GM18873 (cell line): ENCODE results near the gene FLT4.
"Not testable (repeated sequence)": the region's sequence is repeated elsewhere in the genome, so short reads cannot be mapped to it uniquely, and the experiment has no call there.

Experiments
- ATAC-seq: cut with Tn5 transposase; IDR thresholded peaks from one replicate; pipeline ENCODE4 v1.9.1; 2021; ENCODE audit warnings: mild to moderate bottlenecking, moderate library complexity, moderate number of reproducible peaks; ENCODE audit not compliant: unreplicated experiment, low FRiP score

Gene FLT4

DNA sequence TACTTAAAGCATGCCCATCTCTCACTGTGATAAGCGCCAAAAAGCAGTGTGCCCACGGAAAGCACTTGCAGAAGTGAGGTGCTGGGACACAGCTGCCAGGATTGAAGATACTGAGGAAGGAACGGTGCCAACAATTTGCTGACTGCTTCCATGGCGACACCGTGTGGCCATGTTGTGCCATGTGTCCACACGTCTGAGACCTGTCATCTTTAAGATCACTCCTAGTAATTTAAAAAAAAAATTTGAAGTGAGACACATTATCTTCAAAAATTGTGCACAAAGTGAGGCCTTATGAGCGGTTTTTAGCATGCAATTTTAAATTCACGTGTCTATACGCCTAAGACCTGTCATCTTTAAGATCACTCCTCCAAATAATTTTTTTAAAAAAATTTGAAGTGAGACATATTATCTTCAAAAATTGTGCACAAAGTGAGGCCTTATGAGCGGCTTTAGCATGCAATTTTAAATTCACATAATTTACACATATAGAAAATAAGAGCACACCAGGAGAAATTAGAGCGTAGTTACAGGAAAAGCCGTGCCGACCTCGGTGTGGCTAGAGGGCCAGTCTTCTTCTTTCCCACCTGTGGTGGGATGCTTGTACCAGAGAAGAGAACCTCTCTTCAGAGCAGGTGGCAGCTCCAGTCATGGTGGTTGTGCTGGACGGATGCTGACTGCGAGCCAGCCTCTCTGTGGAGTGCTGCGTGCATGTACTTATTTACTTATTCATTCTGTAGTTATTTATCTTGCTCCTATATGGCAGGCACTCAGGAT, 21.4 kb upstream of the FLT4 start:
- ATAC-seq: no peak

GRCh38 chr5:180670157-180670556, 20.8 kb upstream of the FLT4 start:
- ATAC-seq: no peak

GRCh38 chr5:180669661-180670060, 20.3 kb upstream of the FLT4 start:
- no peak for ATAC-seq

DNA sequence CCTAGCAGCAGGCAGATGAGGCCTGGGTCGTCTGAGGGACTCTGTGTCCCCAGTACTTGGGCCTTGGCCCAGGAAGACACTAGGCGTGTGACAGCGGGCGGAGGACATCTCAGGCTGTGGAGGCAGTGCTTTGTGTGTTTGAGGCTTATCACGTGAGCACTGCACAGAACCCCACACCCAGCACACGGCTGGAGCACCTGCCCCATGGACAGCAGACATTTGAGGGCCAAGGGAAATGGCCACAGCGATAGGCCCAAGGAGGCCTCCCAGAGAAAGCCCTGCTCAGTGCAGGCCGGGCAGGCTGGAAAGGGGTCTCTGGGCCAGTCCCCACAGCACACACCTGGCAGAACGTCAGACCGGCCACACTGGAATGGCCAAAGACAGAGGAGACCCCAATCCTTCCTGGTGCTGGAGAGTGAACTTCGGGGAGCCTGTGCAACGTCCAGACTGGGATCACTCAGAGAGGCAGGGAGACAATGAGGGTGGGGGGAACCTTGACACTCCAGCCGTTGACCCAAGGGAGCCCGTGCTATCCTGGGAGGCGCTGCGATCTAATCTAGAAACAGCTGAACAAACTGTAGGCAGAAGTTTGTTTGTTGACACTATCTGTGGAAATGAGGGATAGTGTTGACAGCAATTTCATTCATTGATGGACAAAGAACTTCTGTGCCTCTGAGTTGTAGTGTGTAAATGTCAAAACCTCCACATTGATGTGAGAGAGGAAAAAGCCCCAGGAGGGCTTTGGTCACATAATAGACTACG, 19.6 kb upstream of the FLT4 start:
- no peak for ATAC-seq

- ATAC-seq: no peak
Measured at GRCh38 chr5:180666812-180667211, 17.4 kb upstream of the FLT4 start.

GRCh38 chr5:180665682-180666404, 16.4 kb upstream of the FLT4 start:
- ATAC-seq: no peak

DNA sequence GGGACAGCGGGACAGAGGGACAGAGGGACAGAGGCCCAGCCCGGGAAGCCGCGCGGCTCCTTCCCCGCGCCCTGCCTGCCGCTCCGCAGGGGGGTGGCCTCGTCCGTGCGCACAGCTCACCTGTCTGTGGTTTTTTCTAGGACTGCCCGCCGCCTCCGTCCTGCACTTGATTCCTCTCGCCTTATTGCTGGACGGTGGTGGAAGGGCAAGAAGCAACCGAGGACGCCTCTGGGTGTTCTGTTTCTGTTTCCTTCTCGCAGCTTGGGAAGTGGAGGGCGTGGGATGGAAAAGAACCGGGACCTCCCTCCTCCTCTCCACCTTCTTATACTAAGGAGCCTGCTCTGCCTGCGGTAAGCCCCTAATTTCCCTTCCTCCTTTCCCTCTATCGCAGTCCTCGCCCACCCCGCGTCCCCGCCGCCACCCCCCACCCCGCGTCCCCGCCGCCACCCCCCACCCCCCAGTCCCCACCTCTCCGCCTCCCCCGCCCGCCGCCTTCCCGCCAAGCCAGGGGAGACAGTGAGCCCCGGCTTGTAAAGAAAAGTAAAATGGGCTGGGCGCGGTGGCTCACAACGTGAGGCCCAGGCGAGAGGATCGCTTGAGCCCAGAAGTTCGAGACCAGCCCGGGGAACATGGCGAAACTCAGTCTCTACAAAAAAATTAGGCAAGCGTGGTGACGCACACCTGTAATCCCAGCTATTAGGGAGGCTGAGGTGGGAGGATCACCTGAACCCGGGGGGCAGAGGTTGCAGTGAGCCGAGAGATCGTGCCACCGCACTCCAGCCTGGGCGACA, 9.6 kb upstream of the FLT4 start:
- ATAC-seq: no peak

DNA sequence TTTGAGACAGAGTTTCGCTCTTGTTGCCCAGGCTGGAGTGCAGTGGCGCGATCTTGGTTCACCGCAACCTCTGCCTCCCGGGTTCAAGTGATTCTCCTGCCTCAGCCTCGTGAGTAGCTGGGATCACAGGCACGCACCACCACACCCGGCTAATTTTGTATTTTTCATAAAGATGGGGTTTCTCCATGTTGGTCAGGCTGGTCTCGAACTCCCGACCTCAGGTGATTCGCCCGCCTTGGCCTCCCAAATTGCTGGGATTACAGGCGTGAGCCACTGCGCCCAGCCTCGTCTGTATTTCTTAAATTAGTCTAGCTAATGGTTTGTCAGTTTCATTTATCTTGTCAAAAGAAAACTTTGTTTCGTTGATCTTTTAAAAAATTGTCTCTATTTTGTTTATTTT, 5.8 kb upstream of the FLT4 start:
- ATAC-seq: not testable (repeated sequence)

DNA sequence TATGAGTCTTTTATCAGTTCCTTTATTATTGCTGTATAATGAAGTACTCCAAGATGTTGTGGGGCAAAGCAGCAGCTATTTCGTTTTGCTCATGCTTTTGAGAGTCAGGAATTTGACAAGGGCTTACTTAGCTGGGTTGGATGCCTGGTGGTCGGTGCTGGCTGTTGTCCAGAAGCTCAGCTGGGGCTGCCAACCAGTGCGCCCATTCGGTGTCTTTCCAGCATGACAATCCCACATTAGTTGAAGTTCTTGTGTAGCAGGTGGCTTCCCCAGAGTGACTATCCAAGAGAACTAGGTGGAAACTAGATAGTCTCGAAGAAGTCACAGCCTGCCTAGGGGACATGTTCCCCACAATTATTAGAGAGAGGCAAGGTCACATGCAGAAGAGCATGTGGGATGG, 3.4 kb upstream of the FLT4 start:
- no peak for ATAC-seq

DNA sequence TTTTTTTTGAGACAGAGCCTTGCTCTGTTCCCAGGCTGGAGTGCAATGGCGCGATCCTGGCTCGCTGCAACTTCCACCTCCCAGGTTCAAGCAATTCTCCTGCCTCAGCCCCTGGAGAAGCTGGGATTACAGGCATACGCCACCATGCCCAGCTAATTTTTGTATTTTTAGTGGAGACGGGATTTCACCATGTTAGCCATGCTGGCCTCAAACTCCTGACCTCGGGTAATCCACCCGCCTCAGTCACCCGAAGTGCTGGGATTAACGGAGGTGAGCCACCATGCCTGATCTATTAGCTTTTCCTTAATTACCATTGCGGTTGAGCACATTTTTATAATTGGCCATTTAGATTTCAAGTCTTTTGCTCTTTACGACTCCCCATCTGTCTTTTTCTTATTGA, 2.9 kb upstream of the FLT4 start:
- no peak for ATAC-seq

- ATAC-seq: no peak
Measured at GRCh38 chr5:180648658-180649296, 623 bp downstream of the FLT4 start.

DNA sequence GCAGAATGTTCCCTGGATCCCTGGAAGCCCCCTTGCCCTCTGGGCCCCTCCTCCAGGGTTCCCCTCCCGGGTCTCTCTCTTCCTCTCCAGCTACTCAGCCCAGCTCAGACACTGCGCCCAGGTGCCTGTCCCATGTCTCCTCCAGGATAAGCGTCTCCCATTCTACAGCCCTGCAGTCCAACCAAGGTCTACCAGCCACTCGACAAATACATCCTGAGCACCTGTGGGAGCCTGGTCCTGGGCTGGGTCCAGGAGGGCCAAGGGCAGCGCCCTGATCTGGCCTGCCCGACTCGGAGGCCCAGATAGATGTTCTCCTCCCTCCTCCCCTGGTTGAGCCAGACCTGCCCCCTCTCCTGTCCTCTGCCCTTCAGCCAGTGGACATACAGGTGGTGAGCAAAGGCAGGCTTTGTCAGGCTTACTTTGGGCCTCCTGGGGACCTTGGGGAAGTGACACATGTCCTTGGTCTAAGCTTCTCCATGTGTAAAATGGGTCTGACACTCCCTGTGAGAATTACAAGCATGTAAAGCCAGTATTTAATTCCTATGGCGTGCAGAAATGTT, 1.4 kb downstream of the FLT4 start:
- ATAC-seq: no peak

- ATAC-seq: no peak
Measured at GRCh38 chr5:180647465-180647864, 1.9 kb downstream of the FLT4 start.

DNA sequence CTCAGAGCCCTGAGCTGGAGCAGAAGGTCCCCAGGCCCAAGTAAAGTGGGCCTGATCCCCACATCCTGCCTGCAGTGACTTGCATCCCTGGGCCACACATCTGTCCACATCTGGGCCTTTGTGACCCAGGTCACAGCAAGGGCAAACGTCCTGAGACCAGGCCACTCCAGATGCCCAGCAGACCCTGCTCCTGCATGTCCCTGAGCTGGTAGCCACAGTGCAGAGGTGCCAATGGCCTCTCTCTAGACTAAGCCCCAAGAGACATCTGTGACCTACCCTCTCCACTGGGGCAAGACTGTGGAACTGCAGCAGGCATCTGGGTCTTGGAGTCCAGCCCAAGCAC, 2.5 kb downstream of the FLT4 start:
- ATAC-seq: no peak

DNA sequence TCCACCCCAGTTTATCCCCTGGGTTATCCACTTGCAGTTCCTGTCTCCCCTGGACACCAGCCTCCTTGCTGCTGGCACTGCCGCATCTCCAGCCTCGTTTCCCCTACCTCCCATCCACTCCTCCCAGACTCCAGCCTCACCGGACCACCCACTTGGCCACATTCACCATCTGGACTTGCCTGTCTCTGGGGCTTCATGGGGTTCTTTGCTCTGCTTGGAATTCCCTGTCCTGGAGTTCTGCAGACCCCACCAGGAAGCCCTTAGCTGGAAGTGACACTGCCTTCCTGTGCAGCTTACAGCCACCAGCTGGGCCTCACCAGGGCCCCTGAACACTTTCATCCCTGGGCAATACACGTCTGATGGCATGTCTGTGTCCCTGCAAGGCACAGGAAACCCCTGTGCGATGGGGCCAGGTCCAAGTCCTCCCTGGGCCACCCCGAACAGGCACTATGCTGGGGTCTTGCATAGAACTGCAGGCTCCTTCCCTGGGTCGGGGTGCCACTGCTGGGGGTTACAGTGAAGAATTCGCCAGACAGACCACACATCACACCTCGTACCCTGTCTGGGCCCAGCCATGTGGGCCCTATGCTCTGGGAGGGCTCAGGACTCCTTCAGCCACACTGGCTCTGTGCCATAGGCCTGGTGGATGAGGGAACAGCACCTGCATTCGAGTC, 3.0 kb downstream of the FLT4 start:
- no peak for ATAC-seq

- ATAC-seq: no peak
Measured at GRCh38 chr5:180645274-180646204, 3.9 kb downstream of the FLT4 start.

DNA sequence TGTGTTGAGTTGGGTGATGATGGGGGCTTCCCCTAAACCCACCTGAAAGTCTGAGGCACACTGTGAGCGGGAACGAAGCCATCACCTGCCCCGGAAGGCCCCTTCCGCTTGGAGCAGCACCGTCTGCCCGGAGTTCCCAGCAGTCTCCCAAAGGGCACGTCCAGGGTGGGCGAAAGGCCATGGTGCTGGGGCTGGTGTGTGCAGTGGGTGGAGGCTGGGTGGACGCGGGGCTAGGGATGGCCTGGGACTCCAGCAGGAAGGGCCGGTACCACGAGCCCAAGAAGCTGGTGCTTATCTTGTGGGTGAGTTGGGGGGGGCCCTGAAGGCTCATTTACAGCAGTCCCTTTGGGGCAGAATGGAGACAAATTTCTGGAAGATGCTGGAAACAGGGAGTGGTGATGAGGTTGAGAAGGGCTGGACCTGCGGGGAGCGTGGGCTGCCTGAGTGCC, 4.6 kb downstream of the FLT4 start:
- ATAC-seq: no peak

DNA sequence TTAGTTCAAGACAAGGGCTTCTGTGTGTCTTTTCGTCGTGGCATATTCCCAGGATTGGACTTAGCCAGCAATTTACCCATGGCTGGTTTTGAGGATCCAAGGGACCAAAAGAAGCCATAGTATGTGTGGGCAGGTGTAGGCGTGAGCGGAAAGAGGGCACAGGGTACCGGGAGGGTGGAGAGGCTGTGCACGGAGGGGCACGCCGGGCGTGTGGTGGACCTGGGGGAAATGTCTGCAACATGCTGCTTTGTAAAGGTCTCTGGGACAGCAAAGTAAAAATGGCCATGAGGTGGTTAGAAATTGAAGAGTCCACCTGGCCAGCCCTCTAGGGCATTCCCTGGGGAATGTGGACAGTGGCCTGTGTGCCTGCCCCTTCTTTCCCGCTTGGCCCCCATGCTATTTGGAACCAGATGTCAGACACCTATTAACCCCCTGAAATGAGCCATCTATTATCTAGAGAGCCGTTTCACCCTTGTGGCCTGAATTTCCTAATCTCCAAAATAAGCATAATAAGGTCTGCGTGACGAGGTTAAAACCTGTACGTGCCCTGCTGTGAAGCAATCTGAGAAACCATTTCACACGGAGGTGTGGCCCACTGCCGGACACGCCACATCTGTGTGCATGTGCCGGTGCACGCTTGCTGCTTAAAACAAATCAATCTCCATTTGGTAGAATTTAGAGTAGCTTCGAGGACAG, 5.1 kb downstream of the FLT4 start:
- no peak for ATAC-seq
